GM13977 (cell line): Measurements from ENCODE around the gene VEPH1.
"Not testable (repeated sequence)": the region's sequence is repeated elsewhere in the genome, so short reads cannot be mapped to it uniquely, and the experiment has no call there.

Experiments used
- DNase-seq: peaks from one replicate; pipeline ENCODE4 v3.0.0; 2012; ENCODE audit warnings: low spot score
- CTCF ChIP-seq: IDR thresholded peaks from 2 replicates; pipeline ENCODE4 v1.5.1; 2012; ENCODE audit warnings: mild to moderate bottlenecking, control low read depth; ENCODE audit not compliant: insufficient read depth; ENCODE audit errors: extremely low read depth, missing control alignments
- in situ Hi-C: fragments of 300-500 bp; cut with MboI; formaldehyde crosslinking; loops from one replicate; pipeline ENCODE4 v1.12.0; 2022; ENCODE audit warnings: low sequenced_read_pairs, low pct_unique_long_range_greater_than_20kb, mixed read lengths, inconsistent platforms; ENCODE audit not compliant: unreplicated experiment

VEPH1 gene

DNA sequence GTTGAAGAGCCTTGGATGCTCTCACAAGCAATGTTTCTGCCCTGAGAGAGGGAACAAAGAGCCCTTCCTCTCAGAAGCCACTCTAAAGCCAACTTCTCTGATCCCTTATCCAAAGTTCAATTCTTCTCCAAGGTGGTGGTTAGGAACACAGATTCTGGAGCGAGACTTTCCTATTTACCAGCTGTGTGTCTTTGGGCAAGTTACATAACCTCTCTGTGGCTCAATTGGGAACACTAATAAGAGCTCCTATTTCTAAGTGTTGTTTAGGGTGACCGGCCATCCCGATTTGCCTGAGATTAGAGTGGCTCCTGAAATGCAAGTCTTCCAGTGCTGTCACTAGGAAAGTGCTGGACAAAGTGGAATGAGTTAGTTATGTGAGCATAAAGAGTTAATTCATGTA is 175.4 kb downstream of the VEPH1 start:
- no peak for TF ChIP-seq CTCF
- in situ Hi-C loops, result no loop called here
- no peak for DNase-seq

DNA sequence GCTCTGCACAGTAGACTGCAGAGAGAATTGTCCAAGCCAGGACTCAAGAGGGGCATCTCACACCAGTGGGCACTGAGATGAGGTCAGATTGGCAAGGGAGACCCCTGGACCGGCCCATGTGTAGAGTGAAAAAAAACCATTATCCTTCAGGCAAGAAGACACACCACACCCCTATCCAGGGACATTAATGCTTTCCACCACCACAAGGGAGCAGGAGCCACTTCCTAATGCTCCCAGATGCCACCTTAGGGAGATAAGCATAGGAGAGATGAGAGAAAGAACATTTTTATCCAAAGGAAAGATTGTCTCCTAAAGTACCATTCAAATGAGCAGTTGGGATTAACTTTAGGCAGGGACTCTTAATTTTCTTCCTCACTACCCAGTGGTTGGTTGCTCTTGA is 176.2 kb downstream of the VEPH1 start:
- DNase-seq, result no peak
- in situ Hi-C loops, result no loop called here
- TF ChIP-seq CTCF, result no peak

GRCh38 chr3:157324869-157325268 is 178.3 kb downstream of the VEPH1 start:
- in situ Hi-C loops, DNase-seq: not testable (repeated sequence)

- in situ Hi-C loops, result no loop called here
- no peak for TF ChIP-seq CTCF
- no peak for DNase-seq
Measured at GRCh38 chr3:157323360-157323759, 179.9 kb downstream of the VEPH1 start.

- no peak for DNase-seq
- no peak for TF ChIP-seq CTCF
- in situ Hi-C loops, result no loop called here
Measured at GRCh38 chr3:157319672-157320071, 183.5 kb downstream of the VEPH1 start.

- DNase-seq, result no peak
- no peak for TF ChIP-seq CTCF
- in situ Hi-C loops, result no loop called here
Measured at GRCh38 chr3:157318639-157319288, 184.5 kb downstream of the VEPH1 start.

- in situ Hi-C loops, result no loop called here
- DNase-seq, result no peak
- no peak for TF ChIP-seq CTCF
Measured at GRCh38 chr3:157317895-157318294, 185.3 kb downstream of the VEPH1 start.
